Smooth muscle cell of the pulmonary artery (primary cell): ENCODE measurements around the gene ECPAS. TPM values are rescaled to one million over a fixed set of nuclear protein-coding genes. Genes with fewer than 3 reads are reported as not detected.

ENCODE experiments used
- total RNA-seq: library from RNA; depleted of rRNA; stranded (reverse); fragments of >200 nt; gene quantifications from 2 replicates; pipeline ENCODE4 v1.2.3, GENCODE V29; 2014

The ECPAS gene, protein sequence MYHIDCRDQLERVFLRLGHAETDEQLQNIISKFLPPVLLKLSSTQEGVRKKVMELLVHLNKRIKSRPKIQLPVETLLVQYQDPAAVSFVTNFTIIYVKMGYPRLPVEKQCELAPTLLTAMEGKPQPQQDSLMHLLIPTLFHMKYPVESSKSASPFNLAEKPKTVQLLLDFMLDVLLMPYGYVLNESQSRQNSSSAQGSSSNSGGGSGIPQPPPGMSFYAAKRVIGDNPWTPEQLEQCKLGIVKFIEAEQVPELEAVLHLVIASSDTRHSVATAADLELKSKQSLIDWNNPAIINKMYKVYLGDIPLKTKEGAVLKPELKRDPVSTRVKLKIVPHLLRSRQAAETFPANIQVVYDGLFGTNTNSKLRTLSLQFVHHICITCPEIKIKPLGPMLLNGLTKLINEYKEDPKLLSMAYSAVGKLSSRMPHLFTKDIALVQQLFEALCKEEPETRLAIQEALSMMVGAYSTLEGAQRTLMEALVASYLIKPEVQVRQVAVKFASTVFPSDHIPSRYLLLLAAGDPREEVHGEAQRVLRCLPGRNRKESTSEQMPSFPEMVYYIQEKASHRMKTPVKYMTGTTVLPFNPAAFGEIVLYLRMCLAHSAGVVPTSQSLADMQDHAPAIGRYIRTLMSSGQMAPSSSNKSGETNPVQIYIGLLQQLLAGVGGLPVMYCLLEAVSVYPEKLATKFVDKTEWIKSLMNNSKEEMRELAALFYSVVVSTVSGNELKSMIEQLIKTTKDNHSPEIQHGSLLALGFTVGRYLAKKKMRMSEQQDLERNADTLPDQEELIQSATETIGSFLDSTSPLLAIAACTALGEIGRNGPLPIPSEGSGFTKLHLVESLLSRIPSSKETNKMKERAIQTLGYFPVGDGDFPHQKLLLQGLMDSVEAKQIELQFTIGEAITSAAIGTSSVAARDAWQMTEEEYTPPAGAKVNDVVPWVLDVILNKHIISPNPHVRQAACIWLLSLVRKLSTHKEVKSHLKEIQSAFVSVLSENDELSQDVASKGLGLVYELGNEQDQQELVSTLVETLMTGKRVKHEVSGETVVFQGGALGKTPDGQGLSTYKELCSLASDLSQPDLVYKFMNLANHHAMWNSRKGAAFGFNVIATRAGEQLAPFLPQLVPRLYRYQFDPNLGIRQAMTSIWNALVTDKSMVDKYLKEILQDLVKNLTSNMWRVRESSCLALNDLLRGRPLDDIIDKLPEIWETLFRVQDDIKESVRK (N-terminal part only)
- 129 and 149 TPM in 2 replicates for total RNA-seq

DNA sequence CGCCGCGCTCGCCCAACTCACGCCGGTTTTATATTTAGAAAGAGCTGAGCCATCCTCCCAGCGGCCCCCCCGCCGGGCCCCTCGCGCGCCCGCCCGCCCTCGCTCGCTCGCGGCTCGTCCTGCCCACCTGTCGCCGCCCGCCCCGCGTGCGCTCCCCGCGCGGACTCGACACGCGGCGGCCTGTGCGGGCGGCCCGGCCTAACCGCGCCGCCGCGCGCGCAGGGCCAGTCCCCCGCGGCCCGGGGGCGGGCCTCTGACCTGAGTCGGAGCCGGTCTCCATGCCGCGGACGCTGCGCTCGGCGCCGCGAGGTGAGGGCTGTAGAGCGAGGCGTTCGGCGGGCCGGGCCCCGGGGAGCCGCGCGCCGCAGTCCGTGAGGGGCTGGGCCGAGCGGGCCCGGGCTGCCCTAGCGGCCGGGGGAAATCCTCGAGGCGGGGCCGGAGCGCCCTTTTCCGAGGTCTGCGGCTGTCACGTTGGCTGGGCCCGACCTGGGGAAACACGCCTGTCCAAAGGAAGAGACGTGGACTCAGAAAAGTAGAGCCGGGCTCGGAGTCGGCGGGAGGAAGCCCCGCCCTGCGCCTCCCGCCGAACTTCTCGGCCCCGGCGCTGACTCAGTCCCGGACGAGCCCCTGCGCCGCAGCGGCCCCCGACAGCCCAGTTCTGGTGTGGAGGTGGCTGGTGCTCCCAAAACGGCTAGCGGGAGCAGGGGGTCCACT, at the start of gene ECPAS:
Gene ECPAS (minus strand): TSS at position 526 of the 714 bp plus-strand sequence. CDS start 11,465 bp downstream, outside the sequence.

DNA sequence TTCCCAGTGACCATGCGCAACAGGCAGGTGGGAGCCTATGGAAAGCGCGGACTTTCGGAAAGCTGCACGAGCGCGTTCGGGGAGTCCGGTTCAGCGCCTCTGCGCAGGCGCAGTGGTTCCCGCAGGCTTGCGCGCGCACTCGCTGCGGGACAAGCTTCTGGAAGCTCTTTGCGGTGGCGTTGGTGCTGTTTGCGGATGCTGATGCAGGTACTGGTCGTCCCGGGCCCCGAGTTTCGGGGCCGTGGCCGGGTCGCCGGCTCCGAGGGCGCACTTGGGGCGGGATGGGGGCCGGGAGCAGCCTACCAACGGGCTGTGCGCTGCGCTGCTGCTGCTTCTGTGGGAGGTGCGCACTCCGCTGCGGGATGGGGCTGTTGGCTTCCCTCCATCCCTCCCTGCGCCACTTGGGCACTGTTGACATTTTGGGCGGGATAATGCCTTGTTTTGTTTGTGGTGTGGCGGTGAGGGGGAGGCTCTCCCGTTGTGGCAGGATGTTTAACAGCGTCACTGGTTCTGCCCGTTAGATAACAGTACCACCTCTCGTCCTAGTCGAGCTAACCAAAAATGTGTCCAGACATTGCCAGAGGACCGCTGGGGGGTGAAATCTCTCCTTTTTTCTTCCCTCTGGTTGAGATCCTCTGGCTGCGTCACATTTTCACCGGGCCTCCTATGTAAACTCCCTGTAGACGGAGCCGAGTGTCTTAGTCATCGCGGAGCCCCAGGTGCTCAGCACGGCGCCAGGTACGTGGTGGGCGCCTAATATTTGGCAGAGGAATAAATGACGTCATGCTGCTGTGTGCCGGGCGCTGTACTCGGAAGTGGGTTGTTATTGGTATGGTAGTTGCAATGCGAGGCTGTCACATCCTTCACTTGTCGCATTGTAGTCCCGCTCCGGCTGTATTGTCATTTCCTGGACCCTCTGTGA, 41.1 kb upstream of the ECPAS start, which contains the start of gene ZNF483:
Gene ZNF483 (plus strand): TSS at position 124 of the 922 bp plus-strand sequence. CDS start 2,217 bp downstream, outside the sequence.

DNA sequence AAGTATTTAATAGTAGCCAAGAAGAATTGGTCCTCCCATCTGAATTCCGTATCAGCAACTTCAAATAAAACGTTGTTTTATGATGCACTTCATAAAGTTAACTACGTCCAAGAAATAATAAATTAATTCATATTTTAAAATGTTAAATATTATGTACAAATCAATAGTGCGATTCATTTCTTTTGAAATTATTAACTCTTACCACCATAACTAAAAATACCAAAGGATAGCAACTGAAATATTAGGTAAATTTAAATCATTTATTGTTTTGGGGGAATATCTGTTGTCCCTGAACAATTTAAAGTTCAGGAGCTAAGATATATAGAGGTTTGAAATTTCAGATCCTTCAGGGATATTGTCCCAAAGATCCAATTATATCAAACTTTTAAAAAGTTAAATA, 154.1 kb downstream of the ECPAS start, which contains the start of gene OR2K2:
Gene OR2K2 (minus strand): TSS at position 101 of the 400 bp plus-strand sequence. CDS start 1,791 bp downstream, outside the sequence.

Other genes starting within 250 kb of the ECPAS start
- not detected in 2 replicates for gene OR2K2, start 154.2 kb downstream of the ECPAS start, total RNA-seq
- gene ZNF483, start 40.8 kb upstream of the ECPAS start, total RNA-seq: 1.1 and 1.6 TPM in 2 replicates
- gene PTGR1, start 115.3 kb upstream of the ECPAS start, total RNA-seq: 60.3 and 67.4 TPM in 2 replicates
- 8.1 and 8.8 TPM in 2 replicates for gene DNAJC25, start 147.0 kb upstream of the ECPAS start, total RNA-seq
- gene GNG10, start 177.2 kb upstream of the ECPAS start, total RNA-seq: 49.0 and 63.9 TPM in 2 replicates